CD4-positive, alpha-beta memory T cell (primary cell): Measurements from ENCODE around the gene MAML2. TPM values are rescaled to one million over a fixed set of nuclear protein-coding genes. Genes with fewer than 3 reads are reported as not detected.
A peak's percentile ranks its signal among the peaks of the same experiment; 100 is the strongest.

Source experiments
- CTCF ChIA-PET: fragments of 350-600 bp; sonication (Branson Sonifier 250); formaldehyde crosslinking; loops from one replicate; lab custom pipeline; 2021; ENCODE audit warnings: inconsistent platforms; ENCODE audit not compliant: partially characterized antibody; lab: Charles Lee
- POLR2A ChIA-PET: fragments of 350-600 bp; sonication (Branson Sonifier 250); formaldehyde crosslinking; loops from one replicate; lab custom pipeline; 2021; ENCODE audit not compliant: partially characterized antibody; lab: Charles Lee
- DNase-seq, 5 donors: peaks; one replicate each; pipeline versions ENCODE4 v3.0.0 to v3.0.0-alpha.2; 2020 to 2022; ENCODE audit warnings: mixed read lengths in 1 of 5
- H3K27ac ChIP-seq: one replicate; pipeline ENCODE4 v1.7.0; 2013; ENCODE audit warnings: low read depth, low read length
- H3K27me3 ChIP-seq: 2 replicates; pipeline ENCODE4 v1.7.0; 2013; ENCODE audit warnings: mild to moderate bottlenecking, low read length, moderate library complexity; ENCODE audit not compliant: insufficient read depth
- H3K36me3 ChIP-seq: 2 replicates; pipeline ENCODE4 v1.7.0; 2013; ENCODE audit warnings: mild to moderate bottlenecking, low read length, moderate library complexity; ENCODE audit not compliant: insufficient read depth
- H3K4me1 ChIP-seq: 2 replicates; pipeline ENCODE4 v1.7.0; 2013; ENCODE audit warnings: mild to moderate bottlenecking, low read length, moderate library complexity; ENCODE audit not compliant: insufficient read depth
- H3K4me3 ChIP-seq, 2 donors: one replicate each; pipeline ENCODE4 v1.7.0; 2013; ENCODE audit warnings: low read length in 2 of 2, mild to moderate bottlenecking in 1 of 2
- H3K9me3 ChIP-seq, 2 donors: one replicate each; pipeline ENCODE4 v1.7.0; 2013; ENCODE audit warnings: low read length in 2 of 2, control low read depth in 1 of 2; ENCODE audit not compliant: control insufficient read depth in 1 of 2
- H3K27ac Mint-ChIP-seq, 7 donors: one replicate each; pipeline ENCODE4 v1.8.0; 2020 to 2021; ENCODE audit warnings: mixed read lengths in 7 of 7, mild to moderate bottlenecking in 6 of 7, inconsistent platforms in 3 of 7, moderate library complexity in 3 of 7
- H3K27me3 Mint-ChIP-seq, 2 donors: one replicate each; pipeline ENCODE4 v1.8.0; 2020 to 2021; ENCODE audit warnings: mixed read lengths in 2 of 2
- H3K36me3 Mint-ChIP-seq, 2 donors: one replicate each; pipeline ENCODE4 v1.8.0; 2020 to 2021; ENCODE audit warnings: mixed read lengths in 2 of 2, inconsistent platforms in 1 of 2, mild to moderate bottlenecking in 1 of 2
- H3K4me1 Mint-ChIP-seq, 4 donors: one replicate each; pipeline ENCODE4 v1.8.0; 2020 to 2021; ENCODE audit warnings: mixed read lengths in 4 of 4, mild to moderate bottlenecking in 1 of 4
- H3K4me3 Mint-ChIP-seq, 8 donors: one replicate each; pipeline ENCODE4 v1.8.0; 2020 to 2021; ENCODE audit warnings: mixed read lengths in 8 of 8, mild to moderate bottlenecking in 7 of 8, moderate library complexity in 6 of 8, inconsistent platforms in 3 of 8
- H3K9me3 Mint-ChIP-seq, 8 donors: one replicate each; pipeline ENCODE4 v1.8.0; 2020 to 2021; ENCODE audit warnings: mixed read lengths in 8 of 8, mild to moderate bottlenecking in 5 of 8, inconsistent platforms in 3 of 8, moderate library complexity in 1 of 8
- intact Hi-C: fragments of 100-400 bp; cut with micrococcal nuclease; formaldehyde crosslinking; loops from one replicate; pipeline ENCODE4 v1.15.1; 2023
- polyA plus RNA-seq, 2 donors: library from polyadenylated mRNA; unstranded; fragments of 300-500 nt; fragmentation: Illumina TruSeq; gene quantifications; one replicate each; pipeline ENCODE4 v1.2.3, GENCODE V29; 2021
- total RNA-seq, 2 experiments: library from RNA; stranded (reverse); gene quantifications; one replicate each; pipeline ENCODE4 v1.2.3, GENCODE V29; 2021

MAML2 gene
- total and polyA plus RNA-seq, 4 experiments from 2014 or later = 1.6 to 38.3 (median 25.5) TPM

DNA sequence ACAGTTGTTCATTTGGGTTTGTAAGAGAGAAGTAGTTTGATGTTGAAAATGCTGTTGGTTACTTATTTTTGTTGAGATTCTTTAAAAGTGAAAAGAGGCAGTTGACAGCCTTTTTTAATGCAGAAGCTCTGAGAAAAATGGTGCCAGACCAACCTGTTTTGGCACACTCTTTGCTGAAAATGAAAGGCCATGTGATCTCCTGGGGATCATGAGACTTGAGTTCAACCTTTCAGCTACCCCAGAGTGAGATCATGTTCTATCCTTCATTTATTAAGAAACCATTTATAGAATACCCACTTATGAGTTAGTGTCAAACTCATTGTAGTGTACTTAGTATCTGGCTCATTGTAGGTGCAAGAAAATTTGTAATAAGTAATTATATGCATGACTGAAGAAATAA lies 196.2 kb downstream of the MAML2 start:
- Mint-ChIP-seq H3K4me1 (peaks cover 19 to 42% (median 24%) of the 10 kb centered on the region in 4 donors), H3K9me3 (peaks cover 0 to 2% (median 0%) of the 10 kb centered on the region in 8 donors), H3K27me3 (no peaks in the 10 kb centered on the region), H3K36me3 (peaks cover 0 to 5% of the 10 kb centered on the region in 2 donors), H3K27ac (peak overlapping the region in 1 of 7 donors; percentile 24), H3K4me3 (no peak overlapping the region)
- H3K27me3 ChIP-seq = no peaks in the 10 kb centered on the region
- H3K9me3 ChIP-seq = no peaks in the 10 kb centered on the region
- H3K27ac ChIP-seq = no peak overlapping the region
- H3K4me3 ChIP-seq = no peak overlapping the region
- peaks cover 6% of the 10 kb centered on the region for H3K4me1 ChIP-seq
- DNase-seq = no peak
- ChIA-PET CTCF (interaction anchor here (0.7 to 1.7 kb wide), 2 partner anchors 12 kb away, joined by 3 read pairs; no protein-coding TSS in a partner anchor), POLR2A (no interaction called here)
- intact Hi-C loops = loop anchor here (5.0 kb wide), 1 partner anchor 41 kb away; no protein-coding TSS in a partner anchor
- no peaks in the 10 kb centered on the region for H3K36me3 ChIP-seq

GRCh38 chr11:96145163-96145585 lies 197.8 kb downstream of the MAML2 start:
- CTCF ChIA-PET = interaction anchor here (1.2 kb wide), 2 partner anchors 89 to 198 kb away, joined by 4 read pairs; no protein-coding TSS in a partner anchor
- no peak for DNase-seq
- H3K36me3 Mint-ChIP-seq = peaks cover 0 to 5% of the 10 kb centered on the region in 2 donors
- peaks cover 0 to 2% (median 0%) of the 10 kb centered on the region in 8 donors for H3K9me3 Mint-ChIP-seq
- intact Hi-C loops = loop anchor here (5.0 kb wide), 1 partner anchor 42 kb away; no protein-coding TSS in a partner anchor
- H3K4me3 Mint-ChIP-seq = no peak overlapping the region
- H3K4me1 Mint-ChIP-seq = peaks cover 33 to 58% (median 39%) of the 10 kb centered on the region in 4 donors
- no peaks in the 10 kb centered on the region for H3K27me3 ChIP-seq
- H3K4me3 ChIP-seq = no peak overlapping the region
- POLR2A ChIA-PET = interaction anchor here (1.2 kb wide), 1 partner anchor 10 kb away, joined by 3 read pairs; no protein-coding TSS in a partner anchor
- peak overlapping the region in 5 of 7 donors; percentile 11 to 79 (median 25) for H3K27ac Mint-ChIP-seq
- H3K27me3 Mint-ChIP-seq = no peaks in the 10 kb centered on the region
- H3K4me1 ChIP-seq = peaks cover 13% of the 10 kb centered on the region
- H3K36me3 ChIP-seq = no peaks in the 10 kb centered on the region
- H3K9me3 ChIP-seq = no peaks in the 10 kb centered on the region
- no peak overlapping the region for H3K27ac ChIP-seq

- H3K36me3 ChIP-seq = no peaks in the 10 kb centered on the region
- Mint-ChIP-seq H3K27me3 (no peaks in the 10 kb centered on the region), H3K4me3 (no peak overlapping the region), H3K9me3 (peaks cover 0 to 2% (median 0%) of the 10 kb centered on the region in 8 donors), H3K27ac (peak overlapping the region in 3 of 7 donors; percentile 24 to 75 (median 39)), H3K4me1 (peaks cover 38 to 64% (median 45%) of the 10 kb centered on the region in 4 donors), H3K36me3 (peaks cover 0 to 5% of the 10 kb centered on the region in 2 donors)
- no peaks in the 10 kb centered on the region for H3K9me3 ChIP-seq
- intact Hi-C loops = no loop called here
- H3K27ac ChIP-seq = no peak overlapping the region
- H3K4me1 ChIP-seq = peaks cover 19% of the 10 kb centered on the region
- POLR2A ChIA-PET = interaction anchor here (1.2 kb wide), 1 partner anchor 9 kb away, joined by 3 read pairs; no protein-coding TSS in a partner anchor
- no peak overlapping the region for H3K4me3 ChIP-seq
- no peaks in the 10 kb centered on the region for H3K27me3 ChIP-seq
- CTCF ChIA-PET = interaction anchor here (0.8 to 2.0 kb wide), 2 partner anchors 77 to 199 kb away, joined by 3 to 9 read pairs; partner anchors contain the start of gene MAML2
- DNase-seq = no peak
Measured at GRCh38 chr11:96144553-96144952, 198.4 kb downstream of the MAML2 start.

GRCh38 chr11:96143041-96143521 lies 199.9 kb downstream of the MAML2 start:
- ChIA-PET POLR2A (no interaction called here), CTCF (interaction anchor here (2.0 kb wide), 1 partner anchor 200 kb away, joined by 9 read pairs; the partner anchor contains the start of gene MAML2)
- Histone ChIP-seq H3K4me1 (peaks cover 28% of the 10 kb centered on the region), H3K27ac (no peak overlapping the region), H3K36me3 (no peaks in the 10 kb centered on the region), H3K9me3 (no peaks in the 10 kb centered on the region), H3K27me3 (no peaks in the 10 kb centered on the region), H3K4me3 (no peak overlapping the region)
- Mint-ChIP-seq H3K4me1 (peaks cover 44 to 74% (median 51%) of the 10 kb centered on the region in 4 donors), H3K4me3 (no peak overlapping the region), H3K27ac (peak overlapping the region in 3 of 7 donors; percentile 7 to 48 (median 37)), H3K9me3 (no peaks in the 10 kb centered on the region), H3K36me3 (peaks cover 0 to 2% of the 10 kb centered on the region in 2 donors), H3K27me3 (no peaks in the 10 kb centered on the region)
- intact Hi-C loops = no loop called here
- DNase-seq = no peak

- ChIA-PET CTCF (interaction anchor here (0.8 to 1.5 kb wide), 2 partner anchors 87 to 198 kb away, joined by 3 to 4 read pairs; no protein-coding TSS in a partner anchor), POLR2A (interaction anchor here (0.7 kb wide), 1 partner anchor 14 kb away, joined by 3 read pairs; no protein-coding TSS in a partner anchor)
- Histone ChIP-seq H3K27ac (no peak overlapping the region), H3K4me1 (peaks cover 41% of the 10 kb centered on the region), H3K36me3 (no peaks in the 10 kb centered on the region), H3K27me3 (no peaks in the 10 kb centered on the region), H3K4me3 (no peak overlapping the region), H3K9me3 (no peaks in the 10 kb centered on the region)
- Mint-ChIP-seq H3K4me1 (peaks cover 52 to 80% (median 59%) of the 10 kb centered on the region in 4 donors), H3K27ac (peak overlapping the region in 4 of 7 donors; percentile 44 to 77 (median 60)), H3K9me3 (no peaks in the 10 kb centered on the region), H3K4me3 (no peak overlapping the region), H3K36me3 (peaks cover 0 to 6% of the 10 kb centered on the region in 2 donors), H3K27me3 (no peaks in the 10 kb centered on the region)
- intact Hi-C loops = no loop called here
- DNase-seq = no peak
Measured at GRCh38 chr11:96141626-96142025, 201.4 kb downstream of the MAML2 start.

- Mint-ChIP-seq H3K4me1 (peaks cover 60 to 85% (median 68%) of the 10 kb centered on the region in 4 donors), H3K36me3 (peaks cover 10 to 12% of the 10 kb centered on the region in 2 donors), H3K27me3 (no peaks in the 10 kb centered on the region), H3K4me3 (peak overlapping the region; percentile 5 to 69 (median 48)), H3K9me3 (peaks cover 0 to 3% (median 0%) of the 10 kb centered on the region in 8 donors), H3K27ac (peak overlapping the region; percentile 52 to 89 (median 70))
- intact Hi-C loops = no loop called here
- POLR2A ChIA-PET = interaction anchor here (0.6 to 1.8 kb wide), 5 partner anchors 20 to 204 kb away, joined by 3 to 6 read pairs (median 3); partner anchors contain the start of gene MAML2
- no peaks in the 10 kb centered on the region for H3K27me3 ChIP-seq
- no peak overlapping the region for H3K27ac ChIP-seq
- no peak for DNase-seq
- H3K36me3 ChIP-seq = no peaks in the 10 kb centered on the region
- peak overlapping the region in 1 of 2 donors; percentile 0 for H3K4me3 ChIP-seq
- no peaks in the 10 kb centered on the region for H3K9me3 ChIP-seq
- peaks cover 60% of the 10 kb centered on the region for H3K4me1 ChIP-seq
- CTCF ChIA-PET = interaction anchor here (1.4 to 7.8 kb wide), 2 partner anchors 15 to 203 kb away, joined by 4 to 38 read pairs; partner anchors contain the start of gene MAML2
Measured at GRCh38 chr11:96139691-96140090, 203.3 kb downstream of the MAML2 start.

GRCh38 chr11:96137373-96137772 lies 205.6 kb downstream of the MAML2 start:
- ChIA-PET CTCF (interaction anchor here (7.8 kb wide), 1 partner anchor 205 kb away, joined by 38 read pairs; the partner anchor contains the start of gene MAML2), POLR2A (interaction anchor here (1.0 to 1.3 kb wide), 3 partner anchors 71 to 906 kb away, joined by 3 to 5 read pairs (median 3); partner anchors contain the start of gene MAML2)
- Mint-ChIP-seq H3K9me3 (peaks cover 0 to 3% (median 0%) of the 10 kb centered on the region in 8 donors), H3K4me3 (peak overlapping the region in 5 of 8 donors; percentile 52 to 77 (median 60)), H3K27ac (peak overlapping the region in 6 of 7 donors; percentile 16 to 90 (median 76)), H3K27me3 (no peaks in the 10 kb centered on the region), H3K4me1 (peaks cover 56 to 80% (median 66%) of the 10 kb centered on the region in 4 donors), H3K36me3 (peaks cover 10 to 12% of the 10 kb centered on the region in 2 donors)
- Histone ChIP-seq H3K4me1 (peaks cover 73% of the 10 kb centered on the region), H3K36me3 (no peaks in the 10 kb centered on the region), H3K4me3 (no peak overlapping the region), H3K27ac (no peak overlapping the region), H3K27me3 (no peaks in the 10 kb centered on the region), H3K9me3 (no peaks in the 10 kb centered on the region)
- DNase-seq = no peak
- intact Hi-C loops = no loop called here
